ENCODE data around the gene IRF9. TPM values are rescaled to one million over a fixed set of nuclear protein-coding genes. Genes with fewer than 3 reads are reported as not detected.

Gene IRF9
- total and polyA plus RNA-seq, 2 of the 4 experiments (the other 2 are of a cell fraction) = 25.6 to 34.6 TPM

- peaks cover 11% of the 10 kb centered on the region; the same call in 1 of the 2 replicates for H3K9me1 ChIP-seq (ENCODE audit: insufficient read depth, low read length)
- peak overlapping the region; percentile 89 for H3K4me3 ChIP-seq (ENCODE audit: insufficient read depth, low read depth, low read length)
- peak overlapping the region; percentile 93 for H3K9ac ChIP-seq (ENCODE audit: low read depth, low read length)
- no peak overlapping the region for H2BK20ac ChIP-seq (ENCODE audit: low read depth, low read length)
- peak overlapping the region; percentile 89 for H2AK5ac ChIP-seq (ENCODE audit: low read depth, low read length)
- POLR2A ChIA-PET (ENCODE audit: unreplicated experiment) = interaction anchor here (1.0 to 1.1 kb wide), 2 partner anchors 10 to 46 kb away, joined by 3 read pairs; partner anchors contain the start of gene TINF2
- peak overlapping the region; percentile 85 for H3K56ac ChIP-seq (ENCODE audit: extremely low read depth, insufficient read depth, low read length)
- peak overlapping the region; percentile 96 for H2BK5ac ChIP-seq (ENCODE audit: low read depth, low read length, poor library complexity, severe bottlenecking)
- TSS peak; percentile 44 for BruUV-seq (replicated peaks)
- peak overlapping the region; percentile 96 for H2AK9ac ChIP-seq (replicated peaks; ENCODE audit: low read depth, low read length, poor library complexity)
- ATAC-seq (ENCODE audit: low read depth) (peak; percentile 37), DNase-seq (peak; percentile 22)
- no peak overlapping the region; the same call in 1 of the 2 replicates for H3K18ac ChIP-seq (ENCODE audit: low read depth, low read length)
- H4K8ac ChIP-seq (ENCODE audit: low read depth in 2 of 2, low read length in 2 of 2) = peak overlapping the region; percentile 93 to 94
- peaks cover 38 to 62% of the 10 kb centered on the region in 2 experiments for H3K79me1 ChIP-seq (ENCODE audit: low read depth in 1 of 2, low read length in 2 of 2)
- peak overlapping the region; percentile 97 for H3K4ac ChIP-seq (ENCODE audit: low read depth, low read length)
- peak overlapping the region; percentile 95 for H2AFZ ChIP-seq (replicated peaks; ENCODE audit: low read length, poor library complexity)
- H3K14ac ChIP-seq (replicated peaks; ENCODE audit: low read depth, low read length) = peak overlapping the region; percentile 95
- H4K91ac ChIP-seq (ENCODE audit: insufficient read depth, low read depth, low read length) = peak overlapping the region; percentile 46; the same call in 1 of the 2 replicates
- peak overlapping the region; percentile 93 for H3K23ac ChIP-seq (ENCODE audit: low read depth, low read length)
- peaks cover 17% of the 10 kb centered on the region for H3K36me3 ChIP-seq (ENCODE audit: control insufficient read depth, insufficient read depth, low read length)
- peak overlapping the region; percentile 83 for H4K5ac ChIP-seq (ENCODE audit: low read depth, low read length)
- CTCF ChIA-PET = interaction anchor here (1.1 kb wide), 1 partner anchor 112 kb away, joined by 3 read pairs; the partner anchor contains the start of gene CIDEB
- H2BK120ac ChIP-seq (ENCODE audit: low read depth, low read length) = 0 out of 2 replicates have a peak overlapping the region, but pooled peaks have one; percentile 64
- H3K27ac ChIP-seq (ENCODE audit: insufficient read depth, low read length) = peak overlapping the region; percentile 99
- no peaks in the 10 kb centered on the region for H3K27me3 ChIP-seq (ENCODE audit: control insufficient read depth, insufficient read depth, low read length)
- dilution Hi-C loops (cut with HindIII; ENCODE audit: low sequenced_read_pairs, unreplicated experiment) = no loop called here
- H4K20me1 ChIP-seq (ENCODE audit: insufficient read depth, low read length) = no peaks in the 10 kb centered on the region
- no peaks in the 10 kb centered on the region for H3K9me3 ChIP-seq (ENCODE audit: control insufficient read depth, insufficient read depth, low read length)
- 70% methylated on average over 2 of the region's 33 CpGs; no CpG with 5 or more reads in 1 of the 2 experiments for WGBS, 2 experiments (ENCODE audit: extremely low coverage in 2 of 2, insufficient read length in 1 of 2)
- peaks cover 8% of the 10 kb centered on the region for H3K4me1 ChIP-seq (ENCODE audit: control insufficient read depth, insufficient read depth, low read length)
- in situ Hi-C loops (cut with MboI; ENCODE audit: low sequenced_read_pairs) = no loop called here
- peak overlapping the region; percentile 65 for H3K4me2 ChIP-seq (ENCODE audit: low read depth, low read length)
- no peak overlapping the region for H2BK15ac ChIP-seq (ENCODE audit: low read depth, low read length)
- intact Hi-C loops (cut with micrococcal nuclease) = no loop called here
- TF ChIP-seq CHD1 (IDR thresholded peaks at IDR 0.05; ENCODE audit: low read depth, low read length) (no peak), NFE2L2 (IDR thresholded peaks at IDR 0.05; ENCODE audit: low read depth, low read length) (no peak), POLR2A (IDR thresholded peaks at IDR 0.05; ENCODE audit: low read depth, low read length) (no peak), MXI1 (IDR thresholded peaks at IDR 0.05; ENCODE audit: borderline replicate concordance, low read depth, low read length) (no peak), USF2 (IDR thresholded peaks at IDR 0.05; ENCODE audit: low read depth, low read length) (no peak), CTCF (conservative IDR thresholded peaks at IDR 0.05; ENCODE audit: low read depth, low read length) (no peak), RCOR1 (IDR thresholded peaks at IDR 0.05; ENCODE audit: insufficient replicate concordance, low read length) (no peak), SMC3 (IDR thresholded peaks at IDR 0.05; ENCODE audit: low read depth, low read length) (no peak), RAD21 (IDR thresholded peaks at IDR 0.05; ENCODE audit: low read length) (no peak), FOS (IDR thresholded peaks at IDR 0.05; ENCODE audit: low read depth, low read length) (no peak), MAZ (IDR thresholded peaks at IDR 0.05; ENCODE audit: borderline replicate concordance, low read depth, low read length) (no peak), RFX5 (IDR thresholded peaks at IDR 0.05; ENCODE audit: low read depth, low read length) (no peak), ELK1 (IDR thresholded peaks at IDR 0.05; ENCODE audit: borderline replicate concordance, low read depth, low read length) (no peak)
Observed at GRCh38 chr14:24196071-24197055, 35.3 kb downstream of the IRF9 start.

All from IMR-90 (cell line).